Measurements from ENCODE around the gene TAMM41.

TAMM41 gene

GRCh38 chr3:11832981-11833905 lies 13.4 kb downstream of the TAMM41 start:
- no peaks in the 10 kb centered on the region for H3K4me1 Mint-ChIP-seq (ENCODE audit: low read depth)
- intact Hi-C loops (cut with micrococcal nuclease), result no loop called here
- H3K27ac Mint-ChIP-seq, result no peak overlapping the region
- H3K36me3 Mint-ChIP-seq (ENCODE audit: low read depth), result peaks cover 83% of the 10 kb centered on the region
- no peaks in the 10 kb centered on the region for H3K9me3 Mint-ChIP-seq
- no peak overlapping the region for H3K4me3 Mint-ChIP-seq
- H3K27me3 Mint-ChIP-seq, result no peaks in the 10 kb centered on the region

- H3K9me3 Mint-ChIP-seq, result no peaks in the 10 kb centered on the region
- no peaks in the 10 kb centered on the region for H3K4me1 Mint-ChIP-seq (ENCODE audit: low read depth)
- H3K36me3 Mint-ChIP-seq (ENCODE audit: low read depth), result peaks cover 94% of the 10 kb centered on the region
- H3K27me3 Mint-ChIP-seq, result no peaks in the 10 kb centered on the region
- intact Hi-C loops (cut with micrococcal nuclease), result no loop called here
- H3K4me3 Mint-ChIP-seq, result no peak overlapping the region
- no peak overlapping the region for H3K27ac Mint-ChIP-seq
These were observed 17.3 kb downstream of the TAMM41 start for GRCh38 chr3:11829416-11829815.

- intact Hi-C loops (cut with micrococcal nuclease), result no loop called here
- Mint-ChIP-seq H3K27ac (no peak overlapping the region), H3K9me3 (no peaks in the 10 kb centered on the region), H3K4me3 (no peak overlapping the region), H3K27me3 (no peaks in the 10 kb centered on the region), H3K36me3 (ENCODE audit: low read depth) (peaks cover 93% of the 10 kb centered on the region), H3K4me1 (ENCODE audit: low read depth) (no peaks in the 10 kb centered on the region)
These were observed 19.9 kb downstream of the TAMM41 start for GRCh38 chr3:11826628-11827265.

- intact Hi-C loops (cut with micrococcal nuclease), result no loop called here
- no peaks in the 10 kb centered on the region for H3K4me1 Mint-ChIP-seq (ENCODE audit: low read depth)
- no peaks in the 10 kb centered on the region for H3K27me3 Mint-ChIP-seq
- H3K9me3 Mint-ChIP-seq, result no peaks in the 10 kb centered on the region
- H3K4me3 Mint-ChIP-seq, result no peak overlapping the region
- H3K36me3 Mint-ChIP-seq (ENCODE audit: low read depth), result peaks cover 95% of the 10 kb centered on the region
- no peak overlapping the region for H3K27ac Mint-ChIP-seq
These were observed 21.4 kb downstream of the TAMM41 start for GRCh38 chr3:11825301-11825700.

- no peaks in the 10 kb centered on the region for H3K4me1 Mint-ChIP-seq (ENCODE audit: low read depth)
- intact Hi-C loops (cut with micrococcal nuclease), result no loop called here
- H3K9me3 Mint-ChIP-seq, result no peaks in the 10 kb centered on the region
- H3K4me3 Mint-ChIP-seq, result no peak overlapping the region
- H3K36me3 Mint-ChIP-seq (ENCODE audit: low read depth), result peaks cover 94% of the 10 kb centered on the region
- H3K27me3 Mint-ChIP-seq, result no peaks in the 10 kb centered on the region
- H3K27ac Mint-ChIP-seq, result no peak overlapping the region
These were observed 26.1 kb downstream of the TAMM41 start for GRCh38 chr3:11820531-11821041.

- Mint-ChIP-seq H3K4me1 (ENCODE audit: low read depth) (no peaks in the 10 kb centered on the region), H3K9me3 (no peaks in the 10 kb centered on the region), H3K27ac (no peak overlapping the region), H3K27me3 (no peaks in the 10 kb centered on the region), H3K4me3 (no peak overlapping the region), H3K36me3 (ENCODE audit: low read depth) (peaks cover 94% of the 10 kb centered on the region)
- intact Hi-C loops (cut with micrococcal nuclease), result no loop called here
These were observed 27.5 kb downstream of the TAMM41 start for GRCh38 chr3:11819146-11819689.

- Mint-ChIP-seq H3K36me3 (ENCODE audit: low read depth) (peaks cover 94% of the 10 kb centered on the region), H3K9me3 (no peaks in the 10 kb centered on the region), H3K4me1 (ENCODE audit: low read depth) (no peaks in the 10 kb centered on the region), H3K27ac (no peak overlapping the region), H3K27me3 (no peaks in the 10 kb centered on the region), H3K4me3 (no peak overlapping the region)
- intact Hi-C loops (cut with micrococcal nuclease), result no loop called here
These were observed 28.7 kb downstream of the TAMM41 start for GRCh38 chr3:11818033-11818432.

- intact Hi-C loops (cut with micrococcal nuclease), result no loop called here
- Mint-ChIP-seq H3K4me1 (ENCODE audit: low read depth) (no peaks in the 10 kb centered on the region), H3K36me3 (ENCODE audit: low read depth) (peaks cover 94% of the 10 kb centered on the region), H3K4me3 (no peak overlapping the region), H3K27me3 (no peaks in the 10 kb centered on the region), H3K9me3 (no peaks in the 10 kb centered on the region), H3K27ac (no peak overlapping the region)
These were observed 31.6 kb downstream of the TAMM41 start for GRCh38 chr3:11815111-11815510.

GRCh38 chr3:11814663-11815062 lies 32.0 kb downstream of the TAMM41 start:
- H3K9me3 Mint-ChIP-seq, result no peaks in the 10 kb centered on the region
- peaks cover 93% of the 10 kb centered on the region for H3K36me3 Mint-ChIP-seq (ENCODE audit: low read depth)
- H3K27me3 Mint-ChIP-seq, result no peaks in the 10 kb centered on the region
- no peak overlapping the region for H3K27ac Mint-ChIP-seq
- H3K4me1 Mint-ChIP-seq (ENCODE audit: low read depth), result no peaks in the 10 kb centered on the region
- intact Hi-C loops (cut with micrococcal nuclease), result no loop called here
- no peak overlapping the region for H3K4me3 Mint-ChIP-seq

- H3K27me3 Mint-ChIP-seq, result no peaks in the 10 kb centered on the region
- intact Hi-C loops (cut with micrococcal nuclease), result no loop called here
- no peak overlapping the region for H3K4me3 Mint-ChIP-seq
- H3K36me3 Mint-ChIP-seq (ENCODE audit: low read depth), result peaks cover 95% of the 10 kb centered on the region
- no peaks in the 10 kb centered on the region for H3K9me3 Mint-ChIP-seq
- no peak overlapping the region for H3K27ac Mint-ChIP-seq
- H3K4me1 Mint-ChIP-seq (ENCODE audit: low read depth), result no peaks in the 10 kb centered on the region
These were observed 36.4 kb downstream of the TAMM41 start for GRCh38 chr3:11810276-11810675.

GRCh38 chr3:11808231-11808630 lies 38.5 kb downstream of the TAMM41 start:
- no peaks in the 10 kb centered on the region for H3K4me1 Mint-ChIP-seq (ENCODE audit: low read depth)
- no peaks in the 10 kb centered on the region for H3K9me3 Mint-ChIP-seq
- no peak overlapping the region for H3K27ac Mint-ChIP-seq
- H3K36me3 Mint-ChIP-seq (ENCODE audit: low read depth), result peaks cover 81% of the 10 kb centered on the region
- no peak overlapping the region for H3K4me3 Mint-ChIP-seq
- intact Hi-C loops (cut with micrococcal nuclease), result no loop called here
- no peaks in the 10 kb centered on the region for H3K27me3 Mint-ChIP-seq

- Mint-ChIP-seq H3K27ac (no peak overlapping the region), H3K36me3 (ENCODE audit: low read depth) (peaks cover 81% of the 10 kb centered on the region), H3K27me3 (no peaks in the 10 kb centered on the region), H3K9me3 (peaks cover 2% of the 10 kb centered on the region), H3K4me1 (ENCODE audit: low read depth) (no peaks in the 10 kb centered on the region), H3K4me3 (no peak overlapping the region)
- intact Hi-C loops (cut with micrococcal nuclease), result no loop called here
These were observed 39.0 kb downstream of the TAMM41 start for GRCh38 chr3:11807686-11808085.

GRCh38 chr3:11805716-11806115 lies 41.0 kb downstream of the TAMM41 start:
- peaks cover 14% of the 10 kb centered on the region for H3K9me3 Mint-ChIP-seq
- no peaks in the 10 kb centered on the region for H3K4me1 Mint-ChIP-seq (ENCODE audit: low read depth)
- no peak overlapping the region for H3K27ac Mint-ChIP-seq
- intact Hi-C loops (cut with micrococcal nuclease), result no loop called here
- H3K27me3 Mint-ChIP-seq, result no peaks in the 10 kb centered on the region
- H3K4me3 Mint-ChIP-seq, result no peak overlapping the region
- H3K36me3 Mint-ChIP-seq (ENCODE audit: low read depth), result peaks cover 83% of the 10 kb centered on the region
